ENCODE measurements around the gene ZFHX3. TPM values are rescaled to one million over a fixed set of nuclear protein-coding genes. Genes with fewer than 3 reads are reported as not detected.

Gene ZFHX3
- total RNA-seq, 1 experiment from 2014 or later: 1.5 TPM

GRCh38 chr16:72864130-72864833, 183.6 kb downstream of the ZFHX3 start:
- Mint-ChIP-seq H3K4me3 (no peak overlapping the region; a peak in 1 of 5 replicates), H3K27me3 (ENCODE audit: low read depth) (peaks cover 12% of the 10 kb centered on the region), H3K36me3 (ENCODE audit: insufficient read depth in 1 of 3, low read depth in 3 of 3) (no peaks in the 10 kb centered on the region), H3K4me1 (peaks cover 3 to 8% of the 10 kb centered on the region in 2 experiments), H3K27ac (no peak overlapping the region), H3K9me3 (no peaks in the 10 kb centered on the region)
- DNase-seq: no peak
- Histone ChIP-seq H2BK20ac (ENCODE audit: low read depth, low read length, poor library complexity, severe bottlenecking) (no peak overlapping the region), H3K9me3 (ENCODE audit: control insufficient read depth, low read depth, low read length) (no peaks in the 10 kb centered on the region), H3K14ac (ENCODE audit: insufficient read depth, low read length) (no peak overlapping the region), H3K23me2 (ENCODE audit: insufficient read length, low read depth, low read length, poor library complexity, severe bottlenecking) (no peaks in the 10 kb centered on the region), H2AK5ac (ENCODE audit: insufficient read length, low read length) (no peak overlapping the region), H3K79me2 (ENCODE audit: insufficient read depth, low read length) (no peaks in the 10 kb centered on the region), H2BK120ac (ENCODE audit: low read depth, low read length, poor library complexity, severe bottlenecking) (no peak overlapping the region), H4K20me1 (ENCODE audit: control insufficient read depth, insufficient read depth, insufficient read length) (no peaks in the 10 kb centered on the region), H3T11ph (ENCODE audit: low read length) (no peak overlapping the region), H3K4me1 (ENCODE audit: insufficient read depth, low read length) (no peaks in the 10 kb centered on the region), H3K56ac (ENCODE audit: insufficient read length, low read depth, low read length) (no peak overlapping the region), H3K4me2 (ENCODE audit: insufficient read depth, insufficient read length, low read length) (no peak overlapping the region), H2BK5ac (ENCODE audit: insufficient read length, low read length) (no peak overlapping the region), H4K8ac (replicated peaks; ENCODE audit: insufficient read length, low read depth, low read length) (no peak overlapping the region), H3K18ac (ENCODE audit: insufficient read length, low read depth, low read length) (no peak overlapping the region), H2AFZ (ENCODE audit: low read length) (no peak overlapping the region), H3K9ac (ENCODE audit: extremely low read depth, insufficient read length, low read length) (no peak overlapping the region), H3K79me1 (ENCODE audit: insufficient read depth, low read depth, low read length, poor library complexity, severe bottlenecking) (no peaks in the 10 kb centered on the region), H4K5ac (ENCODE audit: insufficient read length, low read depth, low read length) (no peak overlapping the region), H3K27ac (ENCODE audit: insufficient read length, low read depth, low read length) (no peak overlapping the region), H3K23ac (ENCODE audit: insufficient read length, low read depth, low read length) (no peak overlapping the region), H3K4ac (ENCODE audit: low read depth, low read length) (no peak overlapping the region), H4K91ac (ENCODE audit: insufficient read length, low read depth, low read length) (no peak overlapping the region), H3K27me3 (ENCODE audit: insufficient read depth, low read length) (no peaks in the 10 kb centered on the region), H2BK15ac (ENCODE audit: low read depth, low read length) (no peak overlapping the region), H2BK12ac (ENCODE audit: insufficient read length, low read depth, low read length) (no peak overlapping the region)
- no peak for TF ChIP-seq CTCF (conservative IDR thresholded peaks at IDR 0.05)
- no CpG with 5 or more reads among the region's 6 CpGs for WGBS (ENCODE audit: extremely low coverage, insufficient read length, low lambda C conversion rate)

Data from H9 (cell line).